ENCODE results near the gene AK5.
"Not testable (repeated sequence)": the region's sequence is repeated elsewhere in the genome, so short reads cannot be mapped to it uniquely, and the experiment has no call there.

Gene AK5

DNA sequence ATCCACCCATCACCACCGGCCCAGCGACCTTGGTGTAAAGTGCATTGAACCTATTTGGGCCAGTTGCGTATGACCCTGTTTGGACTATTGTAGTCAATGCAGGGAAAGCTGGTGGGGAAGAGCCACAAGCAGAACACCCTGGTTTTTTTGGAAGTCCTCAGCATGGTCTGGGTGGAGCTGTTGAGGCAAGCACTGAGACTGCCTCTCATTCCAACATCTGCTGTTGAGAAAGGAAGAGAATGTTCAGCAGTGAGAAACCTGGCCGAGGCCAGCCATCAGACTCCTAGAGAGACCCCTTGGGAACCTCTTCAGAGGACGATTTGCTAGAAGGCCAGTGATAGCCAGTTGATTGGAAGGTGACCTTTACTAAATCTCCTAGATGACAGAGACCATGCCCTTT lies 217.6 kb downstream of the AK5 start:
- DNase-seq (ENCODE audit: low spot score), result no peak

DNA sequence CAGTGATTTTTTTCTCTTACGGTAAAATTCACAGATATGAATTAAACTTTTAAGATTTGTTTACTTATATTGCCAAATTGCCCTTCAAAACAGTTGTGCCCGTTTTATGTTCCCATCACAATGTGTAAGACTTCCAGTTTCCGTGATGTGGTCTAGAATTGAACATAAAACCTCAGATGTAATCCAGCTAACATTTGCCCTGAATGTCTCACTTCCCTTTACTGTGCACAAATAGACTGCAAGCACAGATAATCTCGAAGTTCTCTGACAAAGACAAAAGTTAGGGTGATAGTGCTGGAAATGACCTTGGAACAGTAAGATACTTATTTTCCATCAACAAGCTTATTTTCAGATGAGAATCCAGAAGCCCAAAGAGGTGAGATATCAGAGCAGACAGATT lies 223.2 kb downstream of the AK5 start:
- no peak for DNase-seq (ENCODE audit: low spot score)

DNA sequence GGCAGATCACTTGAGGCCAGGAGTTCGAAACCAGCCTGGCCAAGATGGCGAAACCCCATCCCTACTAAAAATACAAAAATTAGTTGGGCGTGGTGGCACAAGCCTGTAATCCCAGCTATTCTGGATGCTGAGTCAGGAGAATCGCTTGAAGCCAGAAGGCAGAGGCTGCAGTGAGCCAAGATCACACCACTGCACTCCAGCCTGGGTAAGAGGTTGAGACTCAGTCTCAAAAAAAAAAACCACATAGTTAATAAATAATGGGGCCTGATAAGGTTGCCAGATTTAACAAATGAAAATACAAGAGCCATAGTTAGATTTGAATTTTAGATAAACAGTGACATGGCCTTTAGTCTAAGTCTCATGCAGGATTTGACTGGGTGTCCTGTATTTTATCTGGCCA lies 225.0 kb downstream of the AK5 start:
- DNase-seq (ENCODE audit: low spot score), result no peak

DNA sequence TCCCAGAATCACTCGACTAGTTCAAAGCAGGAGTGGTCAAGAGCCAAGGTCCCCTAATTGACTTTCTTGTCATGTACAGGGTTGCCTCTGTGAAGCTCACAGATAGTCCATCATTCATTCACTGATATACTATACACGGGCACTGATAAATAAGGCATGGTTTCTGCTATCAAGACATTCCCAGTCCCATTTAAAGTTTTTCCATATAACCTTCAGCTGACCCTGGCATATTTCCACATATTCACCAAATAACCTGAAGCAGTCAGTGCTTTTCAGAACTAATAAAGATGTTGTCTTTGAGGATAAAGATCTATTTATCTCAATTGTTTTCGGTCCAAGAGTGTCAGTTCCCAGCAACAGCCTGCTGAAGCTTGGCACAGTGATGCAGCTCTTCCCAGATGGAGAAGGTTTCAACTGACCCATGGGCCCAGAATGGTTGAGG lies 227.3 kb downstream of the AK5 start:
- peak; percentile 76 for DNase-seq (ENCODE audit: low spot score)

DNA sequence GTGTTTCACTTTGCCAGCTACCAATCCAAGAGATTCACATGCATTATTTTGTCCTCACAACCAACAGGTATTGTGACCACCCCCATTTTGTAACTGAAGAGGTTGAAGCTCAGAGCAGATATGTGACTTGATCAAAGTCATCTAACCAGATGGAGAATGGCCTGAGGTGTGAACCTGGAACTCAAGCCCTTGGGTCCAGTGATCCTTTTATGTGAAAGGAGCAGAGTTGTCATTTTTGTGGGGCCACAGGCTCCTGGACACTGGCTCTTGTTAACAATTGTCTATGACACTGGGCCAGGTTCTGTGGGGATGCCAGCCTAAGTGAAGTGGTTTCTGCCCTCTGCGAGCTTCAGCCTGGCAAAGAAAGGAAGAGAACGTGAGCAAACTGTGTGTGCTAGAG lies 228.1 kb downstream of the AK5 start:
- no peak for DNase-seq (ENCODE audit: low spot score)

DNA sequence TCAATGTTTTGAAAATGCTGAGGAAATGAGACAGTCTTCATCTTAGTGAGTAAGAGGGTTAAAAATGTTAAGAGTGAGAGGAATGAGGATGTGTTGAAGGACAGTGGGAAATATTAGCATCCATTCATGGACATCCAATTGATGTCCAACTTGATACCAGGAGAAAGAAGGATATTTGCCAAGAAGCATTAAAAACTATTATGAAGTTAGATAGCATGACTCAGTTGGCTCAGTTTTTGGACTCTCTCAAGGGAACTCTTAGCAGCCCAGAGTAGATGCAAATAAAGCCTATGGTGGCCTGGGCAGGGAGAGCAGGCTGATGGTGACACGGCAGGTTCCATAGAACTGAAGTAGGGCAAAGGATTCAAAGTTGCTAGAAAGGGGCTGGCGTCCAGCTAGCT lies 229.6 kb downstream of the AK5 start:
- no peak for DNase-seq (ENCODE audit: low spot score)

DNA sequence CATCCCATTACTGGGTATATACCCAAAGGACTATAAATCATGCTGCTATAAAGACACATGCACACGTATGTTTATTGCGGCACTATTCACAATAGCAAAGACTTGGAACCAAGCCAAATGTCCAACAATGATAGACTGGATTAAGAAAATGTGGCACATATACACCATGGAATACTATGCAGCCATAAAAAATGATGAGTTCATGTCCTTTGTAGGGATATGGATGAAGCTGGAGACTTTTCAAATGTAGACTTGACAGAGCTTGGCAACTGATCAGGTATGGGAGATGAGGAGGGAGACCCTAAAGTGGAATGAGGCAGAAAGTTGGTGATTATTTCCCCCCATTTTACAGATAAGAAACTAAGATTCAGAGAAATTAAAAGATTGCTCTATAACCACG lies 230.8 kb downstream of the AK5 start:
- DNase-seq (ENCODE audit: low spot score), result not testable (repeated sequence)

DNA sequence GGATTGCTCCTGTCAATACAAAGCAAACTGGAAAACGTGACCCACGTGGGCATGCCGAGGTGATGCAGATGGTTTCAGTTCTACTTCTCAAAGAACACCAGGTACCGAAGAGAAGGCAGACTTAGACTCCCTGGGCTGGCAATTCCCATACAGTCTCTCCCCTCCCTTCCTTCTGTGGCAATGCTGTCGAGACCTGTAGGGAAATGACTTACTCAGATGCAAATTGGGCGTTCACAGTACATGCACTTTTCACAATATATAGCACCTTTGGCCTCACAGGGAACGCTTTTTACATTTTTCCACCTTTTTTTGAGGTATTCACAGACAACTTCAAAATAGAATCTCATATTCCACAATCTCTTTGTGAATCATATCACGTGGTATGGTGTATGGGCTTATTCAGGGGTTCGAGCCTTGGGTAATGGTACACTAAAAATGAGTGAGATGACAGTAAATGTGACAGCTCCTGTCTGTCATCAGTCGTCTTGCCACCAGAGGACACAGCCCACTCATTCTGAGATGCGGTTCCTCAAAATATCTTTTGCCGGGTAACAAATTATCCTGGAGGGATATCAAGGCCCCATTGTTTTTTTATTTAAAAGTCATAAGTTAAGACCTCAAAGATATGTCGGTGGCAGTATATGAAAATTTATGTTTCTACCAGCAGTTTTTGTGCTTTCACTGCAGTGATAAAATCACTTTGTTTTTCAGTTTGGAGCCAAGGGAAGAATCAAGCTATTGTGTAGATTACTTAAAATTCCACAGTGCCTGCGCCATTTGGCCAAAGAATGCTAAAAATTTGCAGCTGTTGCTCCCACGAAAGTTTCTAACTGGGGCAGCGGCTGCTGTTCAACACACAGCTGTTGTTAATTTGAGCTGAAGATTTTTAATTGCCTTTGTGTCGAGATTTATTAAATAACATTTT lies 232.3 kb downstream of the AK5 start:
- DNase-seq (ENCODE audit: low spot score), result peak; percentile 92

DNA sequence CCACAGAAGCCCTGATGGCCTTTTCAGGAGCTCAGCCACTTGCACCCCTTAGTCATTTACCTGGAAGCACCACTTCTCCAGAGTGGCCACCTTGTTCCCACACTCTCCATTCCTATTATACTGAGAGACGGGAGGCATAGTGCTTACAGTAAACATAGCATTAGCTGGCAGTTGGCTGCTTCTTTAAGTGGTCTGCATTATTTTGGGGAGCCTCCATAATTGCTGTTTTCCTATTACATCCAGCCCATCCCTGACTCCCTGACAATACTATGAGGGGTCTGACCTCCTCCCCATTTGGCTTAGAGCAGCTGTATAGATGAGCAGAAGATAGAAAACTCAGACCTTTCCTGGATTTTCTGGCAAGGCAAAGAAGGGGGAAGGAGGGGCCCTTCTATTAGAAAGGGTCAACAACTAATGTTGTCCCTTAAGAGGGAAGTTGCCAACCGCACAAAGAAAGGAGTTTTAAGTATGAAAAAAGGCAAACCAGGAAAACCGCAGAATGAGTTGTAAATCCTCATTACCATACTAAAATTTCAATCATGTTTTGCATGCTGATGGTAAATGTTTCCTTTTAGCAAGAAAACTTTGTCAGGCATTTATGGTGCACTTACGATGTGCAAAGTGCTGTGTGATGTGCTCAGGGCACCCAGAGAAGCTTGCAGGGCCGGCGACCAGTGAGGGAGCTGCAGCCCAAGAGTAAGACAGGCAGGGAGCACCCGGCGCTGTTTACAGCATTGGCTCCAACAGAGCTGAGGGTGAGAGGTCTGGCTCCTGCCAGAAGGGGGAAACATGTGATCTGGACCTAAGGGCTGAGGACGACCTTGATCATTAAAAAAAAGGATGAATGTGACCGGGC lies 233.3 kb downstream of the AK5 start:
- DNase-seq (ENCODE audit: low spot score), result peak; percentile 85

DNA sequence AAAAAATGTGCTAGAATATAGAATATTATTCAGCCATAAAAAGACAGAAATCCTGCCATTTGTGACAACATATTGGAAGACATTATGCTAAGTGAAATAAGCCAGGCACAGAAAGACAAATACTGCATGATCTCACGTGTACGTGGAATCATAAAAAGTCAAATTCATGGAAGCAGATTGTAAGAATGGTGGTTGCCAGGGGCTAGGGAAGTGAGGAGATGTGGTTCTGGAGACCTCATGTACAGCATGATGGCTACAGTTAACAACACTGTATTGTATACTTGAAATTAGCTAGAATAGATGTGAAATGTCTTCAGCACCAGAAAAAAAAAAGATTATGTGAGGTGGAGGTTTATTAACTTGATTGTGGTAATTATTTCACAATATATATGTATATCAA lies 234.3 kb downstream of the AK5 start:
- no peak for DNase-seq (ENCODE audit: low spot score)

DNA sequence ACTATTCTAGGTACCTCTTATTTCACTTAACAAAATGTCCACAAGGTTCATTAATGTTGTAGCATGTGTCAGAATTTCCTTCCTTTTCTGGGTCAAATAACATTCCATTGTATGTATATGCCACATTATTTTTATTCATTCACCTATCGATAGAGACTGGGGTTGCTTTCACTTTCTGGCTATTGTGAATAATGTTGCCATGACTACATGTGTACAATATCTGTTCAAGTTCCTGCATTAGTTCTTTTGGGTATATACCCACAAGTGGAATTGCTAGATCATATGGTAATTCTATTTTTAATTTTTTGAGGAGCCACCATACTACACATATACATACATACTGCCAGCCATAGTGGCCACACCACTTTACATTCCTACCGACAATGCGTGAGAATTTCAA lies 242.2 kb downstream of the AK5 start:
- DNase-seq (ENCODE audit: low spot score), result no peak

DNA sequence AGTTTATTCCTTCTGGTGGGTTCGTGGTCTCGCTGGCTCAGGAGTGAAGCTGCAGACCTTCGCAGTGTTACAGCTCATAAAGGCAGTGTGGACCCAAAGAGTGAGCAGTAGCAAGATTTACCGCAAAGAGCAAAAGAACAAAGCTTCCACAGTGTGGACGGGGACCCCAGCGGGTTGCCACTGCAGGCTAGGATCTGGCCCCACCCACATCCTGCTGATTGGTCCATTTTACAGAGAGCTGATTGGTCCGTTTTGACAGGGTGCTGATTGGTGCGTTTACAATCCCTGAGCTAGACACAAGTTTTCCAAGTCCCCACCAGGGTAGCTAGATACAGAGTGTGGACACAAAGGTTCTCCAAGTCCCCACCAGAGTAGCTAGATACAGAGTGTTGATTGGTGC lies 249.3 kb downstream of the AK5 start:
- DNase-seq (ENCODE audit: low spot score), result not testable (repeated sequence)

DNA sequence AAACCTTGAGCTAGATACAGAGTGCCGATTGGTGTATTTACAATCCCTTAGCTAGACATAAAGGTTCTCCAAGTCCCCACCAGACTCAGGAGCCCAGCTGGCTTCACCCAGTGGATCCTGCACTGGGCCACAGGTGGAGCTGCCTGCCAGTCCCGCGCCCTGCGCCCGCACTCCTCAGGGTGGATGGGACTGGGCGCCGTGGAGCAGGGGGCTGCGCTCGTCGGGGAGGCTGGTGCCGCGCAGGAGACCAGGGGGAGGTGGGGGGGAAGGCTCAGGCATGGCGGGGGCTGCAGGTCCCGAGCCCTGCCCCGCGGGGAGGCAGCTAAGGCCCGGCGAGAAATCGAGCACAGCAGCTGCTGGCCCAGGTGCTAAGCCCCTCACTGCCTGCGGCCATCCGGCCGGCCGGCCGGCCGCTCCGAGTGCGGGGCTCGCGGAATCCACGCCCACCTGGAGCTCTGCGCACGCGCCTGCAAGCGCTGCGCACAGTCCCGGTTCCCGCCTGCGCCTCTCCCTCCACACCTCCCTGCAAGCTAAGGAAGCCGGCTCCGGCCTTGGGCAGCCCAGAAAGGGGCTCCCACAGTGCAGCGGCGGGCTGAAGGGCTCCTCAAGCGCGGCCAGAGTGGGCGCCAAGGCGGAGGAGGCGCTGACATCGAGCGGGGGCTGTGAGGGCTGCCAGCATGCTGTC lies 249.9 kb downstream of the AK5 start:
- DNase-seq (ENCODE audit: low spot score), result not testable (repeated sequence)

DNA sequence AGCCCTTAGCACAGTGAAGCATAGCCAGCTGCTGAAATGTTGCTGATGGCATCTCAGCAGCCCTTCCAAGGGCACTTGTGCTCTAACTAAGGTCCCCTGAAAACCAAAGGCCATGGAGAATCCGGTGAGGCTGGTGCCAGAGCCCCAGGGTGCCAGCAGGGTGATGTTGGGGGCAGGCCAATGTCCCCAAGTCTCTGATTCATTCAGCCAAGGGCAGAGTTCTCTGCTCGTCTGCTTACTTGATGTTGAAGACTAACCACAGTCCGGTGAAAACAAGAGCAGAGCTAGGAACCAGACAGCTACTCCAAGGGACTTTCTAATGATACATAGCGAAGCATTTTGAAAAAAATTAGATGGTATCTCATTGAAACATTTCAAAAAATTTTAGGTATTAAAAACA lies 250.8 kb downstream of the AK5 start:
- DNase-seq (ENCODE audit: low spot score), result no peak

DNA sequence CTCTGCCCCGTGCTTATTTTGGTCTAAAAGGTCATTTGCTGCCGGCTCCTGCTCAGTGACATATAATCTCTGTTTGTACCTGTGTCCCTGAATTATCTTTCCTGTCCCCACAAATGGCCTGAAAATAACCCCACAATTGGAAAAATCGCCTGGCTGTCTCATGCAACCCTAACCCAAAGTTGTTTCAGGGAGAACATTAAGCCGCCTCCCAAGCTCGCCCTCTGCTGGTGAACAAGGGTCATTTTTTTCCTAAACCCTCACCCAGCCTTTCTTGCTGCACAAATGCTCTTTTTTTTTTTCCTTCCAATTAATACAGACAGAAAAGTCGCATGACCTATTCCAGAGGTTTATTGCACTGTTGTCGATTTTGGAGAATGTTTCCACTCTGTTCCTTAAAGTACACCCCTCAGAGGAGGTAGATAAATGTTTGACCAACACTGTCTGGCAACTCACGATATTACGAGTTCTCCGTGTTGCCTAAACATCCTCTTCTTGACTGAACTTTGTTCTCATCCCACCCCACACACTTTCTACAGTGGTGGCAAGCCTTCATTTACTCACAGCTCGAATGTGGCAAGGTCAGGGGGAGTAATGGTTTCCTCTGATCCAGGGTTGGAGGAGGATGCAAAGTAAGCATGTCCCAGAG lies 252.0 kb downstream of the AK5 start:
- peak; percentile 89 for DNase-seq (ENCODE audit: low spot score)

DNA sequence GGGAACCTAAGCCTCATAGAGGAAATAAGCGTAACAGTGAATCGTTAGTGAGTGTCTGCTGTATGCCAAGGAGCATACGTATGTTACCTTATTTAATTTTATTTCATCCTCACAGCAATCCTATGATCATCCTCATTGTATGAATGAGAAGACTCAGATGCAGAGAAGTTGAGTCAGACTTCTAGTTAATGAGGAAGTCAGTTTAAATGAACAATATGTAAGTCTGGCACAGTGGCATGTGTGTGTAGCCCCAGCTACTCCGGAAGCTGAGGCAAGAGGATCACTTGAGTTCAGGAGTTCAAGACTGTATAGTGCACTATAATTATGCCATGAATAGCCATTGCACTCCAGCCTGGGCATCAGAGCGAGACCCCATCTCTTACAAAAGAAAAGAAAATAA lies 252.6 kb downstream of the AK5 start:
- DNase-seq (ENCODE audit: low spot score), result no peak

DNA sequence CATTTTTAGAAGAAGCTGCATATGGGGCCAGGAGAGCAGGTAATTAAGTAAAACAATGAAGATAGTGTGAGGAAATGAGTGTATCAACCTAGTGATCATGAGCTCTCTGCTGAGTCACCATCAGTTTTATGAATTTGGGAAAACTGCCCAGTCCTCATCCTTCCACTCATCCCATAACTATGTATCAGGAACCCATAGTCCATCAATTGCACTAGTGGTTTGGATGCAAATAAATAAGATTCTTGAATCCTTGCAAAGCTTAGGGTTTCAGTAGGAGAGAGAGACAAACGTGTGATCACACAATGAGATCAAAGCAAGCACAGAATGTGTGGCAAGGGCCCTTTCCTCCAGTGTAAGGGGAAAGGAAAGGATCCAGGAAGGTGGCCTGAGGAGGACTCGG lies 255.0 kb downstream of the AK5 start:
- no peak for DNase-seq (ENCODE audit: low spot score)

DNA sequence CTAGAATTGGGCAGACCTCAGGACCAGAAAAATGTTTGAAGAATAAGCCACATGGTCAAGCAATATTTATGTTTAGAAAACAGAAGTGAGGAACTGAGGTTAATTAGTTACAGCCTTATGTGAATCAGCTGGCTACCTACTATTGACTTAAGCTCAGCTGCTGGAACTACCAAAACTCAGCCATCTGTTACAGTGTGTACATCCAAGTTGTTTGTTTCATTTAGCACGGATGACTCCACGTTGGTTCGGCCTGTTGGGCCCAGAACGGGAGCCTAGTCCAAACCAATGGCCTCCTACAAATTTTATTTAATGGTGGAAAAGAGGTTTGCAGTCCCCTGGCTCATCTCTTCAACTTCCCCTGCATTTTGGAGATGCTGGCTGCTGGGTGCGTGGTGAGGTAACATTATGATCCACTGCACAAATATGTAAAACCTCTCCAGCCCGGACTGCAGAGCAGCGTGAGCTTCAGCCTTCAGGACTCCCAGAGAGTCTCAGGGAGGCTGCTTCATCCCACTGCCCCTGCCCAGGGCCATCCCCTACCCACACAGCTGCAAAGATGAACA lies 257.2 kb downstream of the AK5 start:
- DNase-seq (ENCODE audit: low spot score), result no peak

DNA sequence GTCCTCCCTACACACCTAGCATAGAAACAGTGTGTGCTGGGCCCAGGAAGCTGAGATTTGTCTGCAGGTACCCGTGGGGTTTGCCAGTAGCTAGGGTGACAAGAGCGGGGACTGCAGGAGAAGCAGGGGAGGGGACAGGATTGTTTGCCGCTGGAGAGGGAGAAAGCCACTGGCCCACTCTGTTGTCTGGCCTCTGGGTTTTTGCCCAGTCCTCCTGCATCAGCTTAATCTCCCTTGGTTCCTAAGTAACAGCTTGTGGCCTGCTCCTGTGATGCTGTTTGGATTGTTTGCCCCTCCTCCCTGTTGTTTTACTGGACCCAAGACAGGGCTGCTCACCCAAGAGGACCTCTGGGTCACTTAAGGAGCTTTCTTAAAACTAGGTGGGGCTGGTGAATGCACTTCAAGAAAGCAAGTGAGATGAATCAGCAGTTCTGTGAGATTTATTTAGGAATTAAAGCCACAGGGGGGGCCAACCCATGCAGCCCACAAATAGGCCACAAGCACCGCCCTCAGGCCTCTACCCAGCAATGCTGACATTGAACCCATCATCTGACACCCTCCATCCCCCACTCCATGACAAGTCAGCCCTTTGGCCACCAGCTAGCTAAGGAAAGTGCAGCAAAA lies 257.8 kb downstream of the AK5 start:
- DNase-seq (ENCODE audit: low spot score), result no peak

DNA sequence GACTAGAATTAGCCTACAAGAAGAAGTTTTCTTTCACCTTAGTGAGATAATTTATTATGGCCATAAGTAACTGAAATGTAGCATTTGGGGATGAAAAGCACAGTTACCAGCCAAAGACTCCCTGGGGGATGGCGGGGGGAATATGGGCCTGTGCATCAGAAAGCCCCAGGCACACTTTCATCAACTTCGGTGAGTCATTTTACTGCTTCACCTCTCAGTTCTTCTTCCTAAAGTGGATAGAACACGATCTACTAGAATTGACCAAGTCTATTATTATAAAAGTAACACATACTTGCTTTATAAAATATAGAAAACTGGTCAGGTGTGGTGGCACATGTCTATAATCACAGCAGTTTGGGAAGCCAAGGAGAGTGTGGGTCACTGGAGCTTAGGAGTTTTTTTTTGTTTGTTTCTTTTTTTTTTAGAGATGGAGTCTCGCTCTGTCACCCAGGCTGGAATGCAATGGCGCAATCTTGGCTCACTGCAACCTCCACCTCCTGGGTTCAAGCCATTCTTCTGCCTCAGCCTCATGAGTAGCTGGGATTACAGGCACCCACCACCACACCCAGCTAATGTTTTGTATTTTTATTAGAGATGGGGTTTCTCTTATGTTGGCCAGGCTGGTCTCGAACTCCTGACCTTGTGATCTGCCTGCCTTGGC lies 258.8 kb downstream of the AK5 start:
- no peak for DNase-seq (ENCODE audit: low spot score)

DNA sequence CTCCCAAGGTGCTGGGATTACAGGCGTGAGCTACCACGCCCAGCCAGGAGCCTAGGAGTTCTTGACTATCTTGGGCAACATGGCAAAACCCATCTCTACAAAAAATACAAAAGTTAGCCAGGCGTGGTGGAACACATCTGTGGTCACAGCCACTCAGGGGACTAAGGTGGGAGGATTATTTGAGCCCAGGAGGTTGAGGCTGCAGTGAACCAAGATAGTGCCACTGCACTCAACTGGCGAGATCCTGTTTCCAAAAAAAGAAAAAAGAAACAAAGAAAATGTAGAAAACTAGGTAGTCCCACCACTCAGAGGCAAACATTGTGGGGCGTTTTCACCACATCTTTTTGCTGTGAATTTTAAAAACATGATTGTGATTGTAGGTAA lies 259.3 kb downstream of the AK5 start:
- DNase-seq (ENCODE audit: low spot score), result no peak

Data from pons (tissue), 1 donor.